ENCODE measurements around the gene RMI2.

Gene RMI2

GRCh38 chr16:11396241-11397048 lies 51.2 kb downstream of the RMI2 start (continued):
- TF ChIP-seq SALL2 (tag by site-specific recombination; IDR thresholded peaks at IDR 0.05; ENCODE audit: borderline replicate concordance) (no peak), ZNF776 (tag by site-specific recombination; IDR thresholded peaks at IDR 0.05; ENCODE audit: borderline replicate concordance) (no peak), GLIS1 (tag by site-specific recombination; IDR thresholded peaks at IDR 0.05) (peak; percentile 25; the same call in 1 of the 2 replicates), ZNF23 (tag by site-specific recombination; IDR thresholded peaks at IDR 0.05; ENCODE audit: borderline replicate concordance) (no peak), ZNF830 (tag by site-specific recombination; IDR thresholded peaks at IDR 0.05; ENCODE audit: low read depth) (no peak), ZNF48 (tag by site-specific recombination; IDR thresholded peaks at IDR 0.05) (no peak)

- Histone ChIP-seq H3K4me3 (ENCODE audit: low read depth, low read length) (no peak overlapping the region), H3K4me1 (ENCODE audit: control insufficient read depth, insufficient read depth, low read length) (no peaks in the 10 kb centered on the region), H3K27ac (ENCODE audit: extremely low read depth, low read depth, low read length) (no peak overlapping the region), H3K9me3 (ENCODE audit: control insufficient read depth, insufficient read depth, low read depth, low read length) (no peaks in the 10 kb centered on the region), H3K36me3 (ENCODE audit: control insufficient read depth in 2 of 2, insufficient read depth in 1 of 2, low read length in 2 of 2) (no peaks in the 10 kb centered on the region)
- POLR2A ChIA-PET = no interaction called here
- CTCF ChIA-PET = interaction anchor here (0.6 to 4.1 kb wide), 7 partner anchors 9 to 434 kb away, joined by 3 to 52 read pairs (median 4); no protein-coding TSS in a partner anchor
- TF ChIP-seq ATF2 (tag by site-specific recombination; IDR thresholded peaks at IDR 0.05; ENCODE audit: low read depth) (no peak), ZSCAN23 (tag by site-specific recombination; IDR thresholded peaks at IDR 0.05) (no peak), ZNF175 (tag by site-specific recombination; IDR thresholded peaks at IDR 0.05) (no peak), ZNF48 (tag by site-specific recombination; IDR thresholded peaks at IDR 0.05) (no peak), BCL11A (tag by site-specific recombination; IDR thresholded peaks at IDR 0.05; ENCODE audit: low read depth) (no peak), ZNF558 (tag by site-specific recombination; IDR thresholded peaks at IDR 0.05) (no peak), ZNF677 (tag by site-specific recombination; IDR thresholded peaks at IDR 0.05) (no peak), ZBTB44 (tag by site-specific recombination; IDR thresholded peaks at IDR 0.05) (no peak), ZNF112 (tag by site-specific recombination; IDR thresholded peaks at IDR 0.05) (no peak), BCL6B (tag by site-specific recombination; IDR thresholded peaks at IDR 0.05) (no peak), ZNF585B (tag by site-specific recombination; IDR thresholded peaks at IDR 0.05) (no peak), ZNF341 (tag by site-specific recombination; IDR thresholded peaks at IDR 0.05; ENCODE audit: low read depth) (no peak), GLI2 (tag by site-specific recombination; IDR thresholded peaks at IDR 0.05; ENCODE audit: borderline replicate concordance, low read depth) (no peak), ZNF138 (tag by site-specific recombination; IDR thresholded peaks at IDR 0.05; ENCODE audit: borderline replicate concordance) (no peak), ZXDB (tag by site-specific recombination; IDR thresholded peaks at IDR 0.05) (no peak), REST (tag by site-specific recombination; IDR thresholded peaks at IDR 0.05) (no peak), ZNF221 (tag by site-specific recombination; IDR thresholded peaks at IDR 0.05; ENCODE audit: borderline replicate concordance) (no peak), ELK4 (IDR thresholded peaks at IDR 0.05; ENCODE audit: borderline replicate concordance, low read depth, low read length) (no peak)
Measured at GRCh38 chr16:11398136-11398535, 52.9 kb downstream of the RMI2 start.
